Neural crest cell (in vitro differentiated cells): ENCODE results near the gene ST14. TPM values are rescaled to one million over a fixed set of nuclear protein-coding genes. Genes with fewer than 3 reads are reported as not detected.

ENCODE experiments used
- DNase-seq: peaks from one replicate; pipeline ENCODE4 v3.0.0; 2021; ENCODE audit warnings: low read depth, mixed read lengths, low spot score
- H3K27ac Mint-ChIP-seq: one replicate; pipeline ENCODE4 v1.8.0; 2021; ENCODE audit warnings: mild to moderate bottlenecking, mixed read lengths; ENCODE audit not compliant: unreplicated experiment
- H3K27me3 Mint-ChIP-seq: 2 replicates; pipeline ENCODE4 v1.8.0; 2021; ENCODE audit warnings: low read depth, mild to moderate bottlenecking, mixed read lengths
- H3K36me3 Mint-ChIP-seq: 2 replicates; pipeline ENCODE4 v1.8.0; 2021; ENCODE audit warnings: low read depth, mild to moderate bottlenecking, mixed read lengths
- H3K4me1 Mint-ChIP-seq: 2 replicates; pipeline ENCODE4 v1.8.0; 2021; ENCODE audit warnings: mixed read lengths
- H3K4me3 Mint-ChIP-seq: one replicate; pipeline ENCODE4 v1.8.0; 2021; ENCODE audit warnings: mild to moderate bottlenecking, mixed read lengths
- H3K9me3 Mint-ChIP-seq: 2 replicates; pipeline ENCODE4 v1.8.0; 2021; ENCODE audit warnings: mixed read lengths
- total RNA-seq: library from RNA; stranded (reverse); gene quantifications from 2 replicates; pipeline ENCODE4 v1.2.1, GENCODE V29; 2021
- TF ChIP-seq, protein P1 (sequence below): fragments of 200-600 bp; sonication (generic); conservative IDR thresholded peaks from 2 replicates; pipeline ENCODE4 v1.5.0; 2021; ENCODE audit warnings: antibody characterized with exemption, mild to moderate bottlenecking

Gene ST14
- total RNA-seq, 1 donor from 2014 or later = 0.12 TPM

DNA sequence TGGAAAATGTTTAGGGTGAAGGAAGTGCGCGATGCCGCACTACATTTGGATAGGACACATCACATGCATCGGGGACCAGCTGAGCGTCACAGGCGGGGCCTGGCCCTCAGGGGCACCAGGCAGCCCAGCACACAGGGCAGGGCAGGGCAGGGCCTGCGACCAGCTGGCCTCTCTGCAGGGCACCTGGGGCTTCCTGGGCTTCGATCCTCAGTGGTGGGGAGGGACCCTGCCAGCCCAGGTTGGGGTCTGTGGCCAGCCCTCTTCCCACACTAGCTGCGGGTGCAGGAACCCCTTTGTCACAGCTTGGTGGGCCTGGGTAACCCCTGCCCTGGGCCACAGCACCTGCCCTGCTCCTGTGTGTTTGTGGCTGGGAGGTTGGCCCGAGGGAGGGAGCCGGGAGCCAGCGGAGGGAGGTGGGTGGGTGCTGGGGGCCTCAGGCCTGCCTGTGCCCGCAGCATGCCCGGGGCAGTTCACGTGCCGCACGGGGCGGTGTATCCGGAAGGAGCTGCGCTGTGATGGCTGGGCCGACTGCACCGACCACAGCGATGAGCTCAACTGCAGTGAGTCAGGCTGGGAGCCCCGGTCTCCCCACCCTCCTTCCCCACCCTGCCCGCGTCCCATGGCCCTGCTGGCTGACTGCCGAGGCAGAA lies 37.9 kb downstream of the ST14 start:
- TF ChIP-seq, protein P1, sequence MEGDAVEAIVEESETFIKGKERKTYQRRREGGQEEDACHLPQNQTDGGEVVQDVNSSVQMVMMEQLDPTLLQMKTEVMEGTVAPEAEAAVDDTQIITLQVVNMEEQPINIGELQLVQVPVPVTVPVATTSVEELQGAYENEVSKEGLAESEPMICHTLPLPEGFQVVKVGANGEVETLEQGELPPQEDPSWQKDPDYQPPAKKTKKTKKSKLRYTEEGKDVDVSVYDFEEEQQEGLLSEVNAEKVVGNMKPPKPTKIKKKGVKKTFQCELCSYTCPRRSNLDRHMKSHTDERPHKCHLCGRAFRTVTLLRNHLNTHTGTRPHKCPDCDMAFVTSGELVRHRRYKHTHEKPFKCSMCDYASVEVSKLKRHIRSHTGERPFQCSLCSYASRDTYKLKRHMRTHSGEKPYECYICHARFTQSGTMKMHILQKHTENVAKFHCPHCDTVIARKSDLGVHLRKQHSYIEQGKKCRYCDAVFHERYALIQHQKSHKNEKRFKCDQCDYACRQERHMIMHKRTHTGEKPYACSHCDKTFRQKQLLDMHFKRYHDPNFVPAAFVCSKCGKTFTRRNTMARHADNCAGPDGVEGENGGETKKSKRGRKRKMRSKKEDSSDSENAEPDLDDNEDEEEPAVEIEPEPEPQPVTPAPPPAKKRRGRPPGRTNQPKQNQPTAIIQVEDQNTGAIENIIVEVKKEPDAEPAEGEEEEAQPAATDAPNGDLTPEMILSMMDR = no peak
- Mint-ChIP-seq H3K27ac (peak overlapping the region; percentile 19), H3K27me3 (no peaks in the 10 kb centered on the region), H3K4me1 (no peaks in the 10 kb centered on the region), H3K36me3 (no peaks in the 10 kb centered on the region), H3K9me3 (no peaks in the 10 kb centered on the region), H3K4me3 (no peak overlapping the region)
- no peak for DNase-seq

DNA sequence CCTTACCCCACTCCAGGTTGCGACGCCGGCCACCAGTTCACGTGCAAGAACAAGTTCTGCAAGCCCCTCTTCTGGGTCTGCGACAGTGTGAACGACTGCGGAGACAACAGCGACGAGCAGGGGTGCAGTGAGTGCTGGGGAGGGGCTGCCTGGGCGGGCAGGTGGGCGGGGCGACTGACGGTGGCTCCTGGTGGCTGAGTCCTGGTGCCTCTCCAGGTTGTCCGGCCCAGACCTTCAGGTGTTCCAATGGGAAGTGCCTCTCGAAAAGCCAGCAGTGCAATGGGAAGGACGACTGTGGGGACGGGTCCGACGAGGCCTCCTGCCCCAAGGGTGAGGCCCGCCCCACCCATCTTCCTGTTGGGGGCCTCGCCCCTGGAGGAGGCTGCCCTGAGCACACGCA lies 38.7 kb downstream of the ST14 start:
- Mint-ChIP-seq H3K27ac (no peak overlapping the region), H3K27me3 (no peaks in the 10 kb centered on the region), H3K4me1 (no peaks in the 10 kb centered on the region), H3K36me3 (no peaks in the 10 kb centered on the region), H3K4me3 (no peak overlapping the region), H3K9me3 (no peaks in the 10 kb centered on the region)
- TF ChIP-seq, protein P1 = no peak
- no peak for DNase-seq

DNA sequence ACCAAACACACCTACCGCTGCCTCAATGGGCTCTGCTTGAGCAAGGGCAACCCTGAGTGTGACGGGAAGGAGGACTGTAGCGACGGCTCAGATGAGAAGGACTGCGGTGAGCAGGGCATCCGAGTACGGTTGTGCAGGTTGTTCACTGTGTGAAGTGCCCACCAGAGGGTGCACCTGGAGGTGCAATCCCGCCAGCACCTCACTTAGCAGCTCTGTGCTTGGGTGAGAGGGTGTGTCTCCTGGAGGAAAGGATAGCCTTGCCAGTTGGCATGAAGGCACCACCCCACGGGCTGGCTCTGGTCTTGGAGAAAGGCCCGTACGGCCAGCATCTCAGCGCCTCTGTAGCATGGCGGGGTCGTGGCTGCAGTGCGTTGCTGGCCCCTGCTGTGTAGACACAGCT lies 39.4 kb downstream of the ST14 start:
- DNase-seq = no peak
- Mint-ChIP-seq H3K27me3 (no peaks in the 10 kb centered on the region), H3K9me3 (no peaks in the 10 kb centered on the region), H3K4me1 (no peaks in the 10 kb centered on the region), H3K36me3 (no peaks in the 10 kb centered on the region), H3K27ac (no peak overlapping the region), H3K4me3 (no peak overlapping the region)
- TF ChIP-seq, protein P1 = no peak

DNA sequence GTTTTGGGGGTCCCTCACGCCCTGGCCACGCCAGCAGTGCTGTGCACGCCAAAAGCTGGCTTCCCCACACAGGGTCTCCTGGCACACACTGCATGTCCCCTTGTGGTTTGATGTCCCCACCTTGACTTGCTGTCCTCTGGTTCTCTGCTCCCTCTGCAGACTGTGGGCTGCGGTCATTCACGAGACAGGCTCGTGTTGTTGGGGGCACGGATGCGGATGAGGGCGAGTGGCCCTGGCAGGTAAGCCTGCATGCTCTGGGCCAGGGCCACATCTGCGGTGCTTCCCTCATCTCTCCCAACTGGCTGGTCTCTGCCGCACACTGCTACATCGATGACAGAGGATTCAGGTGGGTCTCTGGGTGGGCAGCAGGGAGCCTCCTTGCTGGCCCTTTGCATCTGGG lies 40.2 kb downstream of the ST14 start:
- Mint-ChIP-seq H3K9me3 (no peaks in the 10 kb centered on the region), H3K27me3 (no peaks in the 10 kb centered on the region), H3K4me3 (no peak overlapping the region), H3K36me3 (no peaks in the 10 kb centered on the region), H3K4me1 (no peaks in the 10 kb centered on the region), H3K27ac (no peak overlapping the region)
- no peak for DNase-seq
- TF ChIP-seq, protein P1 = no peak

DNA sequence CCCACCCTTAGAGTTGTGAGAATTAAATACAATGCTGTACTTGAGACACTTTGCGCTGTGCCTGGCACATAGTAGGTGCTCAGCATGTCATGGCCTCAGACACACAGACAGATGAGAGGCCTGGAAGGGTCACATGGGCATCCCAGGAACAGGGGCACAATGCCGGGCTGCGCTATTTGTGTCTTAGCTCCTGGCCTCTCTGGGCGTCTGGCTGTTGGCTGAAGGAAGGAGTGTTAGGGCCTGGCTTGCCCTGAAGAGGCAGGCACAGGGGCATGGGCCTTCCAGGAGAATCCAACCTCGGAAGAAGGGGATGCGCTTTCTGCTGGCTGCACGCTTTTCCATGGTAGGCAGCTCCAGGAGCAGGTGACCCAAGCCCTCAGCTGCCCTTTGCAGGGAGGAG lies 41.4 kb downstream of the ST14 start:
- no peak overlapping the region for H3K4me3 Mint-ChIP-seq
- no peak overlapping the region for H3K27ac Mint-ChIP-seq
- no peaks in the 10 kb centered on the region for H3K27me3 Mint-ChIP-seq
- TF ChIP-seq, protein P1 = no peak
- no peak for DNase-seq
- no peaks in the 10 kb centered on the region for H3K36me3 Mint-ChIP-seq
- H3K9me3 Mint-ChIP-seq = no peaks in the 10 kb centered on the region
- H3K4me1 Mint-ChIP-seq = no peaks in the 10 kb centered on the region
